ENCODE measurements around the gene OSM. TPM values are rescaled to one million over a fixed set of nuclear protein-coding genes. Genes with fewer than 3 reads are reported as not detected.

Gene OSM
- total RNA-seq, 2 experiments from 2014 or later: 74.7 to 80.5 TPM

DNA sequence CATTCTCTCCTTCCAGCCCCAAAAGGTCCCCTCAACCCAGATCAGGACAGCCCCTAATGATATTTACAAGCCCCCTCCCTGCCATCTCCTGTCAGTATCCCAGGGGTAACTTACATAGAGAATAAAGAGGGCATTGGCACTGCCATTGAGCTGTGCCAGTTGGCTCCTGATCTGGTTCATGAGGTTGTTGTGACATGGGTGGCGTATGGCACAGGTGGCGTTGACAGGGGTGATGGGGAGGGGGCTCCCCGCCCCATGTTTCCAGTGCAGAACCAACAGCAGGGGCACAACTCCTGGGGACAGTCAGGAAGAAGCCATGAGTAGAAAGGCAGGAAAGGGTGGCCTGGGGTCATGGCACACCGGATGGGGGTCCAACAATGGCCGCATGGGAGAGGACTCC lies 22.0 kb downstream of the OSM start:
- Mint-ChIP-seq H3K4me3 (peak overlapping the region; percentile 99), H3K9me3 (no peaks in the 10 kb centered on the region), H3K4me1 (peaks cover 82% of the 10 kb centered on the region), H3K36me3 (ENCODE audit: low read depth) (peaks cover 49% of the 10 kb centered on the region), H3K27me3 (no peaks in the 10 kb centered on the region), H3K27ac (peak overlapping the region; percentile 99)
- DNase-seq: no peak
- POLR2A ChIA-PET: interaction anchor here (0.6 kb wide), 1 partner anchor 122 kb away, joined by 3 read pairs; no protein-coding TSS in a partner anchor
- CTCF ChIA-PET: interaction anchor here (1.6 to 5.3 kb wide), 4 partner anchors 10 to 138 kb away, joined by 4 to 34 read pairs (median 8); no protein-coding TSS in a partner anchor

DNA sequence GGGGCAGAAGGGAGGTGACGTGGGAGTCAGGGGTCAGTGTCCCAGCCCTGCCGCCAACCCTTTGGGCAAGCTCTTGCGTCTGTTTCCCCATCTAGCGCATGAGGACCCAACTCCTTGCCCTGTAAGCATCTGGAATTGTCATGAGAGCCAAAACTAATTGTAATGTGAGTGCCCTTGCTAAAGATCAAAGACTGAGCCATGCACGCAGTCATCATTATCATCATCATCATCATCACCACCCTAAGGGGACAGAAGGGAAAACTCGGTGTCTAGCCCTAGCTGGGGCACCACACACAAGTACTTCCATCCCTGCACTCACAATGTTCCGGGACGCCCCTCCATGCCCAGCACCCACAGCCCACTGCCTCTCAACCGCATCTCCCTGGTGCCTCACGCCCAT lies 22.6 kb downstream of the OSM start:
- Mint-ChIP-seq H3K27ac (peak overlapping the region; percentile 99), H3K9me3 (no peaks in the 10 kb centered on the region), H3K27me3 (no peaks in the 10 kb centered on the region), H3K4me1 (peaks cover 82% of the 10 kb centered on the region), H3K4me3 (peak overlapping the region; percentile 99), H3K36me3 (ENCODE audit: low read depth) (peaks cover 50% of the 10 kb centered on the region)
- no peak for DNase-seq
- POLR2A ChIA-PET: no interaction called here
- CTCF ChIA-PET: interaction anchor here (1.1 to 5.3 kb wide), 5 partner anchors 9 to 137 kb away, joined by 3 to 34 read pairs (median 6); no protein-coding TSS in a partner anchor

DNA sequence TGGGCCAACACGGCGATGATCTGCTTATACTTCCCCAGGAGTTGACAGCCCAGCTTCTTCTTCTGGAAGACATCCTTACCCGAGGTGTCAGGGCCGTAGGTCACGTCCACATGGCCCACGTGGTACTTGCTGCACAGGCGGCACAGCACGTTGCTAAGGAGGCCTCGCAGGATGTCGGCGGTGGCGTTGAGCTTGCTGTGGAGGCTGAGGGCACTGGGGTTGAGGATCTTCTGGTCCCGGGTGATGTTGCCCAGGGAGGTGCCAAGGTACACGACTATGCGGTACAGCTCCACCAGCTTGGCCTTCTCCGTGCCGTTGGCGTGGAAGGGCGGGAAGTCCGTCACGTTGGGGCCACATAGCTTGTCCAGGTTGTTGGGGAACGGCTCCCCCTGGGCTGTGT lies 23.0 kb downstream of the OSM start:
- Mint-ChIP-seq H3K4me3 (peak overlapping the region; percentile 99), H3K9me3 (no peaks in the 10 kb centered on the region), H3K4me1 (peaks cover 84% of the 10 kb centered on the region), H3K27me3 (no peaks in the 10 kb centered on the region), H3K36me3 (ENCODE audit: low read depth) (peaks cover 52% of the 10 kb centered on the region), H3K27ac (peak overlapping the region; percentile 99)
- ChIA-PET CTCF (interaction anchor here (1.1 to 5.3 kb wide), 5 partner anchors 9 to 137 kb away, joined by 3 to 34 read pairs (median 6); no protein-coding TSS in a partner anchor), POLR2A (interaction anchor here (2.0 kb wide), 1 partner anchor 58 kb away, joined by 6 read pairs; no protein-coding TSS in a partner anchor)
- no peak for DNase-seq

DNA sequence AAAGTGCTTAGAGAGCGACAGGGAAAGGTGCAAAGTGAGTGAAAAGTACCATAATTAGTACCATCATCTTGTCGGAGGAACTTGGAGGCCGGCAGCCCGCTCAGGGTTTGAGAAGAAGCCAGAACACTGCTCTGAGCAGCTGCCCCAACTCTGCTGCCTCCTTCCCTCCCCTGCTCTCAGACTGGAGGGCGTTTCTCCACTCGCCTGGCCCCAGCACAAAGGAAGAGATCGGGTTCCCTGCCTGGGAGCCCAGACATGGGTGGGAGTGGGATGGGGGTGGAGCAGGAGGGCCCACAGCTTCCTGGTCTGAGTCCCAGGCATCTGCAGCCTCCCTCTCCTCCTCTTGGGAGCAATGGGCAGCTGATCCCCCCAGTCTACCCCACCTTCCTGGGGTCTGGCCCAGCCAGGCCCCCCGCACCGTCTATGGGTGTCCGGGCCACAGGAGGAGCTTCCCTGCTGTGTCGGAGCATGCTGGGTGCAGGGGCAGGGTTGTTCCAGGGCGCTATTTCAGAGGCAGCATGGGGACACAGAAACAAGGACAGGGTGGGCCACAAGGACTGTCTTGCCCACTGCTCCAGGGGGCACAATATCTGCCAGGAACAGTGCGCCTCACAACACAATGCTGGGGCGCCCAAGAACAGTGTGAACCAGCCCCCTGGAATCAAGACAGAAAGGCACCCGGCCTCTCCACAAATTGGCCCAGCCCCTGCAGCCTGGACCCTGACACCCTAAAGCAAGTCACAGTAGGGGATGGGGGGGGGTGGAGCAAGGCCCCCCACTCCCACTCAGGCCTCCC lies 24.9 kb downstream of the OSM start:
- Mint-ChIP-seq H3K9me3 (no peaks in the 10 kb centered on the region), H3K27ac (peak overlapping the region; percentile 80), H3K4me3 (peak overlapping the region; percentile 99), H3K36me3 (ENCODE audit: low read depth) (peaks cover 52% of the 10 kb centered on the region), H3K4me1 (peaks cover 82% of the 10 kb centered on the region), H3K27me3 (no peaks in the 10 kb centered on the region)
- ChIA-PET POLR2A (interaction anchor here (0.9 to 2.0 kb wide), 3 partner anchors 56 to 64 kb away, joined by 3 to 6 read pairs (median 6); no protein-coding TSS in a partner anchor), CTCF (interaction anchor here (1.0 to 5.3 kb wide), 4 partner anchors 9 to 135 kb away, joined by 3 to 34 read pairs (median 5); no protein-coding TSS in a partner anchor)
- no peak for DNase-seq

DNA sequence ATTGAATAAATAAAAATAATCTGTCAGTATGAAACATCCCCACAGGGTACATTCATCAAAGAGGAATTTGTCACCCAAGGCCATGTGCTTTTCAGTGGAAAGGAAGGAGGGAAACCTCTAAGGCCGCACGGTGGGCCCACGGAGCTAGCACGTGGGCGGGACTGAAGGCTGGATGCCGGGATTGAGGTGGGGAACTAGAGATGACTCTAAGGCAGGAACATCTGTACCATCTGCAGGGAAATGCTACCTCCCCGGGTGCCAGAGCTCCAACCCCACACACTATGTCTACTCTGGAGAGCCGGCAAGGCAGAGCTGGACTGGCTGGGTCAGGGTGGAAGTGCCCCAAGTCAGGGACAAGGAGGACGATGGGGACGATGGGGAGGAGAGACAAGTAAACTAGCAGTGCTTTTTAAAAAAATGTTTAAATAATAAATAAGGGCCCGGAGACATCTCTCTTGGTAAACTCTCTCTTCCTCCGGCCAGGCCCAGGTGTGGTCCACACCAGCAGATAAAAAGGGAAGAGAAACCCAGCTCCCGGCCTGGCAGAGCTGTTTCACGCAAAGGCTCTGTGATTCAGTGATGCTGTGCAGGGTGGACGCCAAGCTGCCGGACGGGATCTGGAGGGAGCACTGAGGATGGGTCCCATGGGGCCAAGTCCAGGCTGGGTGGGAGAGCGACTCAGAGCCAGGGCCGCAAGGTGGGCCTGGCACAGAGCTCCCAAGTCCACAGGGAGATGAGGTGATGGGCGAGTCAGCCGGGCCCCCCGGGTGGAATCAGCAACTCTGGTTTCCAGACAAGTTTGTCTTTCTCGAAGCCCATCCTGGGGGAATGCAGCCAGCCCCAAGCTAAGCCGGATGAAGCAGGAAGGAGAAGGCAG lies 25.9 kb downstream of the OSM start:
- ChIA-PET CTCF (interaction anchor here (1.0 kb wide), 1 partner anchor 47 kb away, joined by 3 read pairs; no protein-coding TSS in a partner anchor), POLR2A (interaction anchor here (0.7 to 1.1 kb wide), 4 partner anchors 55 to 73 kb away, joined by 3 to 6 read pairs (median 4); no protein-coding TSS in a partner anchor)
- Mint-ChIP-seq H3K4me3 (peak overlapping the region; percentile 41), H3K36me3 (ENCODE audit: low read depth) (peaks cover 49% of the 10 kb centered on the region), H3K27ac (peak overlapping the region; percentile 74), H3K4me1 (peaks cover 85% of the 10 kb centered on the region), H3K27me3 (no peaks in the 10 kb centered on the region), H3K9me3 (no peaks in the 10 kb centered on the region)
- DNase-seq: no peak

DNA sequence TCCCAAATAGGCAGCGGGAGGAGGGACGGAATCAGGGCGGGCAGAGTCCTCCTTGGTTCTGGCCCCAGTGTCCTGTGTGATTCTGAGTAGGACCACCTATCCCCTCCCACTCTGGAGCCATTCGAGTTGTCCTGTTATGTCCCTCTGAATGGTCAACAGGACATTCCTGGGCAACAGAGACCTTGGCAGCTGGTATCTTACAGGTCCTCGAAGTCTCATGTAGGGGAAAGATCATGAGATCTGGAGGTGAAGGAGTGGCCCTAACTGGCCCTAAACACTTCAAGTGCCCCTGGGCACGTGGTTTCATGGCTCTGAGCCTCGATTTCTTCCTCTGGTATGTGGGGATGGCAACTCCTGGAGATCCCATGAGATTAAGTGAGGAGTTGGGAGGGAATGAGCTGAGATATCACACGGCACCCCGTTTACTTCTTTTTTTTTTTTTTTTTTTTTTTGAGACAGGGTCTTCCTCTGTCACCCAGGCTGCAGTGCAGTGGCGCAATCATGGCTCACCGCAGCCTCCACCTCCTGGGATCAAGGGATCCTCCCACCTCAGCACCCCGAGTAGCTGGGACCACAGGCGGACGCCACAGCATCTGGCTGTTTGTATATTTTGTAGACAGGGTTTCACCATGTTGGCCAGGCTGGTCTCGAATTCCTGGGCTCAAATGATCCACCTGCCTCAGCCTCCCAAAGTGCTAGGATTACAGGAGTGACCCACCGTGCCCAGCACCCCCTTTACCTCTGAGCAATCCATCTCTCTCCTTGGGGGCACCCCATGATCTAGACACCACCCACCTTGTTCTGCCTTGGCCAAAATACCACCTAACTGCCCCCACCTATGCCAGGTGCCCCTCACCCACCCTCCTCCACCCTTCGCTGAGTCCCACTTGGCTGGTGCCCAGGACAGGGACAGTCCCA lies 26.9 kb downstream of the OSM start:
- no peak for DNase-seq
- Mint-ChIP-seq H3K9me3 (no peaks in the 10 kb centered on the region), H3K4me1 (peaks cover 81% of the 10 kb centered on the region), H3K27me3 (no peaks in the 10 kb centered on the region), H3K36me3 (ENCODE audit: low read depth) (peaks cover 40% of the 10 kb centered on the region), H3K27ac (no peak overlapping the region), H3K4me3 (no peak overlapping the region)
- POLR2A ChIA-PET: interaction anchor here (0.8 to 3.1 kb wide), 4 partner anchors 19 to 133 kb away, joined by 3 to 12 read pairs (median 4); no protein-coding TSS in a partner anchor
- CTCF ChIA-PET: interaction anchor here (1.0 to 1.7 kb wide), 2 partner anchors 48 to 120 kb away, joined by 3 to 4 read pairs; no protein-coding TSS in a partner anchor

DNA sequence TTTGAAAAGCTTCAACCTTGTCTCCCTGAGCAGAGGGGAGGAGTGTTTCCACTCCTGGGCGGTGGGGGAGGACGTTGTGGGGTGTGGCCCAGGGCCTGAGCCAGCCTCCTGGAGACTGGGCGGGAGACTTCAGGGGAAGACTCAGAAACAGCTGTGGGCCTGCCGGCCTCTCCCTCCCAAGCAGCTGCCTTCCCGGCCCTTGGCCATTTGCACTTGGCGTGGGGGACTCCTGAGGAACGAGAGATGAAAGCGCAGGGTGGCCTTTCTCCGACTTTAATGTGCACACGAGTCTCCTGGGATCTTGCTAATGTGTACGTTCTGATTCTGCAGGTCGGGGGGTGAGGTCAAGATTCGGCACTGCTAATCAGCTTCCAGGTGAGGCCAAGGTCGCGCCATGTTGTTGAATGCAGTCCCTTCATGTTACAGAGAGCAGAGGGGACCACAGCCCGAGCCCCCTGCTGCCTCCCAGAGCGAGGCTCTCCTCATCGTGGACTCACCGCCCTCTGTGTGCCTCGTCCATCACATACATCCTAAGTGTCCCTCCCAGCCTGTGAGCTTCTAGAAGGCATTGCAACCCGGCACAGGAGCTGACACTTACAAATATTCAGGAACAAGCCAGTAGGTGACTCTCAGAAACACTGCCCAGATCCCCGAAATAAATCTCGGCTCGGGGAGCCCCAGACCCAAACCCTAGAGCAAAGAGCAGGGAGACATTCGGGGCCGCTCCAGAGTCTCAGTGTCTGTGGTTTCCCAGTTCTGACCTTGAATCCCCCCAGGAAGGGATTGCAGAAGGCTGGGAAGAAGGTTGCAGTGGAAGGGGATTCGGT lies 27.8 kb downstream of the OSM start:
- DNase-seq: no peak
- Mint-ChIP-seq H3K9me3 (no peaks in the 10 kb centered on the region), H3K4me3 (no peak overlapping the region), H3K36me3 (ENCODE audit: low read depth) (peaks cover 32% of the 10 kb centered on the region), H3K4me1 (peaks cover 75% of the 10 kb centered on the region), H3K27me3 (no peaks in the 10 kb centered on the region), H3K27ac (peak overlapping the region; percentile 60)
- ChIA-PET POLR2A (interaction anchor here (0.6 to 3.1 kb wide), 8 partner anchors 18 to 134 kb away, joined by 3 to 12 read pairs (median 4); no protein-coding TSS in a partner anchor), CTCF (interaction anchor here (0.5 to 2.3 kb wide), 3 partner anchors 12 to 119 kb away, joined by 3 to 5 read pairs (median 4); no protein-coding TSS in a partner anchor)

DNA sequence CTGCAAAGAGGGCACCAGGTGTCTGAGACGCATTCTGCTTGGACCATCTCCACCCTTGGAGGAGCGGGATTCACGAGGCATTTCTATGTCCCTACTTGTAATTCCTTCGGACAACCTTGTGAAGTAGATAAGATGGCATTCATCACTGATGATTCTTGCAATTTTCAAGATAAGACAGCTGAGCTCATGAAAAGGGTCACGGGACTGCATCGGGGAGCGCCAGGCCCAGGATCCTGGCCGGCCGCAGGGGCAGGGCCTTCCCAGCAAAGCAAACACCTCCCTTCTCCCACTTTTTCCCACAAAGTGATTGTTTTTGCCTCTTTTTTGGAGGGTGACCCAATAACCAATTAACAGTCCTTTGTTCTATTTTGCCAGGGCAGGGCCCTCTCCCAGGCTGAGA lies 28.5 kb downstream of the OSM start:
- CTCF ChIA-PET: interaction anchor here (1.1 to 2.3 kb wide), 4 partner anchors 11 to 118 kb away, joined by 3 to 5 read pairs (median 4); no protein-coding TSS in a partner anchor
- no peak for DNase-seq
- peaks cover 24% of the 10 kb centered on the region for H3K36me3 Mint-ChIP-seq (ENCODE audit: low read depth)
- H3K27me3 Mint-ChIP-seq: no peaks in the 10 kb centered on the region
- peak overlapping the region; percentile 60 for H3K27ac Mint-ChIP-seq
- no peaks in the 10 kb centered on the region for H3K9me3 Mint-ChIP-seq
- POLR2A ChIA-PET: interaction anchor here (0.6 to 3.1 kb wide), 6 partner anchors 53 to 133 kb away, joined by 3 to 12 read pairs (median 4); no protein-coding TSS in a partner anchor
- H3K4me1 Mint-ChIP-seq: peaks cover 68% of the 10 kb centered on the region
- no peak overlapping the region for H3K4me3 Mint-ChIP-seq

DNA sequence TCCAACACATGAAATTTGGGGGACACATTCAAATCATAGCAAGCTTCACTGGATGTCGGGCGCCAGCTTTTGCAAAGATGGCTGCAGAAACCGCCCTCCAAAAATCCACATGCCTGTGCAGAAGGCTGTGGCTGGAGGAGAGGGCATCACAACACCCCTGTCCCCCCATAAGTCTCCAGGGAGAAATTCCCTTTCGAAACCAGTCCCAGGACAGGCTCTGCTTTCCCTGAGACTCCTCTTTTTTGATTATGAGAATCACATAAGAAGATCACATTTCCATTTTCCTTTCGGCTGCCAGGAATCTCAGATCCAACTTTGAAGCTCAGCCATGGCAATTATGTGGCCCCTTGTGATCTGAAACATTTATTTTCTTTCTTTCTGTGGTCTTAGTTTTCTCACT lies 29.8 kb downstream of the OSM start:
- no peak for DNase-seq
- Mint-ChIP-seq H3K27me3 (no peaks in the 10 kb centered on the region), H3K27ac (no peak overlapping the region), H3K4me3 (no peak overlapping the region), H3K4me1 (peaks cover 56% of the 10 kb centered on the region), H3K36me3 (ENCODE audit: low read depth) (peaks cover 14% of the 10 kb centered on the region), H3K9me3 (no peaks in the 10 kb centered on the region)
- ChIA-PET CTCF (interaction anchor here (0.8 to 2.3 kb wide), 6 partner anchors 10 to 127 kb away, joined by 3 to 5 read pairs (median 3); no protein-coding TSS in a partner anchor), POLR2A (interaction anchor here (0.9 to 2.0 kb wide), 4 partner anchors 47 to 128 kb away, joined by 3 to 6 read pairs (median 3); no protein-coding TSS in a partner anchor)

DNA sequence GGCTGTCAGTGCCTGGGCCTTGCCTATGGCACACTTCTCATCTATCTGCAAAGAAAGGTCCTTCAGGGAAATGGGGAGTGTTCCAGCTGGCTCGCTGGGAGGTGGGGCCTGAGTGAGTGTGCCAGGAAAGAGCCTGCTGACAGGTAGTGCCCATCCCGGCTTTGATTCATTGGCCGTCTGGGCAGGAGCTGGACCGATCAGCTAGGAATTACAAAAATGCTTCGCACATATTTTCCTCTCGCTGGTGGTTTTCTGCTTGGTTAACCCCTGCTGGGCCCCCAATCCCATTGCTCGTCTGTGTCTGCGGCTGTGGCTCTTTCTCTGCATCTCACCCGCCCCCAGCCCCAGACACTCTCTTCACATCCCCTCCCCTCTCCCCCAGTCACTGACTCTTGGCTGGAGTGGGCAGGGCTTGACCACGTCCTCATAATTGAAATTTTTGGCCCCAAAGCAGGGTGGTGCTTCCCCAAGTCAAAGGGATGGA lies 30.9 kb downstream of the OSM start:
- Mint-ChIP-seq H3K27ac (no peak overlapping the region), H3K36me3 (ENCODE audit: low read depth) (peaks cover 7% of the 10 kb centered on the region), H3K9me3 (no peaks in the 10 kb centered on the region), H3K27me3 (no peaks in the 10 kb centered on the region), H3K4me1 (peaks cover 52% of the 10 kb centered on the region), H3K4me3 (no peak overlapping the region)
- ChIA-PET CTCF (interaction anchor here (1.5 to 2.0 kb wide), 3 partner anchors 9 to 126 kb away, joined by 4 to 10 read pairs (median 4); no protein-coding TSS in a partner anchor), POLR2A (no interaction called here)
- no peak for DNase-seq

Data from activated CD4-positive, alpha-beta T cell treated with anti-CD3 and anti-CD28 coated beads, Interleukin-2, amount 10 ng/mL, durations not matched to agents 7 days and 5 days (primary cell).